ENCODE results near the gene OLA1. TPM values are rescaled to one million over a fixed set of nuclear protein-coding genes. Genes with fewer than 3 reads are reported as not detected.

OLA1 gene
- total RNA-seq, 1 experiment from 2014 or later, result 109 TPM

- TF ChIP-seq AFF4 (CRISPR knock-in tag; IDR thresholded peaks at IDR 0.05; ENCODE audit: borderline replicate concordance) (no peak), SOX15 (CRISPR knock-in tag; IDR thresholded peaks at IDR 0.05) (no peak)
Observed at GRCh38 chr2:174195253-174195652, 53.1 kb downstream of the OLA1 start (continued).

- CTCF ChIA-PET, result interaction anchor here (1.1 kb wide), 1 partner anchor 132 kb away, joined by 3 read pairs; no protein-coding TSS in a partner anchor
- no peak for ATAC-seq
- Mint-ChIP-seq H3K4me1 (peaks cover 16% of the 10 kb centered on the region), H3K36me3 (peaks cover 4% of the 10 kb centered on the region), H3K4me3 (no peak overlapping the region), H3K27me3 (ENCODE audit: low read depth) (no peaks in the 10 kb centered on the region), H3K27ac (peak overlapping the region; percentile 16; the same call in 1 of the 2 replicates), H3K9me3 (peaks cover 16% of the 10 kb centered on the region)
- TF ChIP-seq STAT6 (CRISPR knock-in tag; conservative IDR thresholded peaks at IDR 0.05; ENCODE audit: low read depth), result no peak
- TF ChIP-seq ZNF512 (CRISPR knock-in tag; IDR thresholded peaks at IDR 0.05; ENCODE audit: borderline replicate concordance), result no peak
- TF ChIP-seq ERG (CRISPR knock-in tag; IDR thresholded peaks at IDR 0.05), result no peak
- no peak for TF ChIP-seq ZNF396 (CRISPR knock-in tag; IDR thresholded peaks at IDR 0.05; ENCODE audit: borderline replicate concordance)
- TF ChIP-seq PREB (CRISPR knock-in tag; IDR thresholded peaks at IDR 0.05; ENCODE audit: borderline replicate concordance), result no peak
- TF ChIP-seq ETV6 (CRISPR knock-in tag; IDR thresholded peaks at IDR 0.05), result no peak
- no peak for TF ChIP-seq JUN (CRISPR knock-in tag; IDR thresholded peaks at IDR 0.05)
- TF ChIP-seq GRHL2 (CRISPR knock-in tag; IDR thresholded peaks at IDR 0.05; ENCODE audit: insufficient replicate concordance, severe bottlenecking), result no peak
- TF ChIP-seq IRF1 (CRISPR knock-in tag; IDR thresholded peaks at IDR 0.05), result no peak
- TF ChIP-seq RORB (CRISPR knock-in tag; IDR thresholded peaks at IDR 0.05), result no peak
- TF ChIP-seq OVOL2 (CRISPR knock-in tag; IDR thresholded peaks at IDR 0.05; ENCODE audit: borderline replicate concordance), result no peak
- TF ChIP-seq ZNF425 (CRISPR knock-in tag; conservative IDR thresholded peaks at IDR 0.05), result no peak
- no peak for TF ChIP-seq TEAD4 (CRISPR knock-in tag; IDR thresholded peaks at IDR 0.05)
- TF ChIP-seq ZNF423 (CRISPR knock-in tag; IDR thresholded peaks at IDR 0.05), result no peak
- TF ChIP-seq JAZF1 (CRISPR knock-in tag; IDR thresholded peaks at IDR 0.05), result no peak
- no peak for TF ChIP-seq EMX1 (CRISPR knock-in tag; IDR thresholded peaks at IDR 0.05)
- no peak for TF ChIP-seq GTF2I (CRISPR knock-in tag; conservative IDR thresholded peaks at IDR 0.05)
- TF ChIP-seq TEAD1 (CRISPR knock-in tag; IDR thresholded peaks at IDR 0.05), result no peak
- POLR2A ChIA-PET, result no interaction called here
- DNase-seq (ENCODE audit: low spot score), result no peak
Observed at GRCh38 chr2:174193737-174194136, 54.6 kb downstream of the OLA1 start.

All from WTC11 (cell line).